GM12874 (cell line): ENCODE data around the gene SENP7.

Experiments
- TF ChIP-seq, protein P1 (sequence below): IDR thresholded peaks from 2 replicates; pipeline ENCODE4 v1.5.1; 2011; ENCODE audit warnings: low read depth, mild to moderate bottlenecking, control low read depth, low read length, moderate library complexity; ENCODE audit not compliant: insufficient read depth

Gene SENP7

DNA sequence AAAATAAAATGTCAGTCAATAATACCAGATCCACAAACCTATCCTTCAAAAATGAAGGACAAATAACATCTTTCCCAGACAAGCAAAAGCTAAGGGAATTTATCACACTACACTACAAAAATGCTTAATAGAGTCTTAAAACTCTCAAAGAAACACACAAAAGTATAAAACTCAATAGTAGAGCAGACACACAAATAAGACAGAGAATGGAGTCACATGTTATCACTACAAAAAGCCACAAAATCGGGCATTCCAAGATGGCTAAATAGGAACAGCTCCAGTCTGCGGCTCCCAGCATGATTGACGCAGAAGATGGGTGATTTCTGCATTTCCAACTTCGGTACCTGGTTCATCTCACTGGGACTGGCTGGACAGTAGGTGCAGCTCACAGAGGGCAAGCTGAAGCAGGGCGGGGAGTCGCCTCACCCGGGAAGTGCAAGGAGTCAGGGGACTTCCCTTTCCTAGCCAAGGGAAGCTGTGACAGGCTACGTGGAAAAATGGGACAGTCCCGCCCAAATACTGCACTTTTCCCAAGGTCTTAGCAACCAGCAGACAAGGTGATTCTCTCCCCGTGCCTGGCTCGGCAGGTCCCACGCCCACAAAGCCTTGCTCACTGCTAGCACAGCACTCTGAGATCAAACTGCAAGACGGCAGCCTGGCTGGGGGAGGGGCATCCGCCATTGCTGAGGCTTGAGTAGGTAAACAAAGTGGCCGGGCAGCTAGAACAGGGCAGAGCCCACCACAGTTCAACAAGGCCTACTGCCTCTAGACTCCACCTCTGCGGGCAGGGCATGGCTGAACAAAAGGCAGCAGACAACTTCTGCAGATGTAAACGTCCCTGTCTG lies 46.3 kb downstream of the SENP7 start:
- TF ChIP-seq, protein P1, sequence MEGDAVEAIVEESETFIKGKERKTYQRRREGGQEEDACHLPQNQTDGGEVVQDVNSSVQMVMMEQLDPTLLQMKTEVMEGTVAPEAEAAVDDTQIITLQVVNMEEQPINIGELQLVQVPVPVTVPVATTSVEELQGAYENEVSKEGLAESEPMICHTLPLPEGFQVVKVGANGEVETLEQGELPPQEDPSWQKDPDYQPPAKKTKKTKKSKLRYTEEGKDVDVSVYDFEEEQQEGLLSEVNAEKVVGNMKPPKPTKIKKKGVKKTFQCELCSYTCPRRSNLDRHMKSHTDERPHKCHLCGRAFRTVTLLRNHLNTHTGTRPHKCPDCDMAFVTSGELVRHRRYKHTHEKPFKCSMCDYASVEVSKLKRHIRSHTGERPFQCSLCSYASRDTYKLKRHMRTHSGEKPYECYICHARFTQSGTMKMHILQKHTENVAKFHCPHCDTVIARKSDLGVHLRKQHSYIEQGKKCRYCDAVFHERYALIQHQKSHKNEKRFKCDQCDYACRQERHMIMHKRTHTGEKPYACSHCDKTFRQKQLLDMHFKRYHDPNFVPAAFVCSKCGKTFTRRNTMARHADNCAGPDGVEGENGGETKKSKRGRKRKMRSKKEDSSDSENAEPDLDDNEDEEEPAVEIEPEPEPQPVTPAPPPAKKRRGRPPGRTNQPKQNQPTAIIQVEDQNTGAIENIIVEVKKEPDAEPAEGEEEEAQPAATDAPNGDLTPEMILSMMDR, result no peak

DNA sequence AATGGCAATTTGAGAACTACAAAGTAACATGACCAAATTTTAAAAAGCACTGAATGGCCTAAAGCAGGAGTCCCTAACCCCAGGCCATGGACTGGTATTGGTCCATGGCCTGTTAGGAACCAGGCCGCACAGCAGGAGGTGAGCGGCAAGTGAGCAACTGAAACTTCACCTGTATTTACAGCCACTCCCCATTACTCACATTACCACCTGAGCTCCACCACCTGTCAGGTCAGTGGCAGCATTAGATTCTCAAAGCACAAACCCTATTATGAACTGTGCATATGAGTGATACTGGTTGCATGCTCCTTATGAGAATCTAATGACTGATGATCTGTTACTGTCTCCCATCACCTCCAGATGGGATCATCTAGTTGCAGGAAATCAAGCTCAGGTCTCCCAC lies 48.8 kb downstream of the SENP7 start:
- TF ChIP-seq, protein P1, result no peak

DNA sequence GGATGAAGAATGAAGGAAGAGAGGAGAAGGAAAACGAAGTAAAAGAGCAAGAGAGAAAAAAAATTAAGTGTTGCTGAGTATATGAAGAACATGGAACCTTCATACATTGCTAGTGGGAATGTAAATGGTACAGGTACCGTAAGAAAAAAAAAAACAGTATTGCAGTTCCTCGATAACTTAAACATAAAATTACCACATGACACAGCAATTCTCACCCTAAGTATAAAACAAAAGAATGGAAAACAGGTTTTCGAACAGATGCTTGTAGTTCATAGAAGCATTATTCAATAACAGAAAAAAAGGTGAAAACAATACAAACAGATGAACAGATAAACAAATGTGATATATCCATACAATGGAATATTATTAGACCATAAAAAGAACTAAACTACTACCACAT lies 51.6 kb downstream of the SENP7 start:
- TF ChIP-seq, protein P1, result no peak

DNA sequence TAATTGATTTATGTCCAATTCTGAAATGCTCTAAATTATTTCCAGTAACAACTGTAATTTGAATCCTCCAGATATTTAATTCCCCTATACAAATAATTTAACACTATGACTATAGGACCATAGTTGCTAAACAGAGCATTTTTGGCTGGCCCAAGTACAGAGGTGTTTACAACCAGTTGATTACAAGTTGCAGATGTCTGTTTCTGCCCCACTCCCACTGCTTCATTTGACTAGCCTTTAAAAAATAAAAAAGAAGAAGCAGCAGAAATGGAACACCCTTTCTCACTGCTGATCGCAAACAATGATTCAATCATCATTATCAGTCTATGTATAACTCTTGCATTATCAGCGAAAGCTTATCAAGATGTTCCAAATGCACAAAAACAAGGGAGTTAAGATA lies 54.6 kb downstream of the SENP7 start:
- TF ChIP-seq, protein P1, result no peak

DNA sequence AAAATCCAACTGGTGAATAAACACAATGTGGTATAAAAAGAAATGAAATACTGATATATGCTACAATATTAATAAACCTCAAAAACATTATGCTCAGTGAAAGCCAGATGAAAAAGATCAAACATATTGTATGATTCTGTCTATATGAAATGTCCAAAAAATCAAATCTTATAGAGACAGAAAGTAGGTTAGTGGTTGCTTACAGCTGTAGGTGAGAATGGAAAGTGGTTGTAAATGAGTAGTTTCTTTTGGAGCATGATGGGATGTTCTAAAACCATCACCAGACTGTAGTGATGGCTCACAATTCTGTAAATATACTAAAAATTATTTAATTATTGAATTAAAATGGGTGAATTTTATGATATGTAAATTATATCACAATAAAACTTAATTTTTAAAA lies 58.4 kb downstream of the SENP7 start:
- TF ChIP-seq, protein P1, result no peak

DNA sequence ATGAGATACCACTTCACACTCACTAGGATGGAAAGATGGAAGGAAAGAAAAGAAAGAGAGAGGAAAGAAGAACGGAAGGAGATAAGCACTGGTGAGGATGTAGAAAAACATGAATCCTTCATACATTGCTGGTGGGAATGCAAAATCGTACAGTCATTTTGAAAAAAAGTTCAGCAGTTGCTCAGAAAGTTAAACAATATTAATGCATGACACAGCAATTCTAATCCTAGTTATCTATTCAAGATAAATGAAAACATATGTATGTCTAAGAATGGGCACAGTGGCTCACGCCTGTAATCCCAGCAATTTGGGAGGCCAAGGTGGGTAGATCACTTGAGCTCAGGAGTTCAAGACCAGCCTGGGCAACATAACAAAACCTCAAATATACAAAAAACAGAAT lies 59.1 kb downstream of the SENP7 start:
- TF ChIP-seq, protein P1, result no peak

DNA sequence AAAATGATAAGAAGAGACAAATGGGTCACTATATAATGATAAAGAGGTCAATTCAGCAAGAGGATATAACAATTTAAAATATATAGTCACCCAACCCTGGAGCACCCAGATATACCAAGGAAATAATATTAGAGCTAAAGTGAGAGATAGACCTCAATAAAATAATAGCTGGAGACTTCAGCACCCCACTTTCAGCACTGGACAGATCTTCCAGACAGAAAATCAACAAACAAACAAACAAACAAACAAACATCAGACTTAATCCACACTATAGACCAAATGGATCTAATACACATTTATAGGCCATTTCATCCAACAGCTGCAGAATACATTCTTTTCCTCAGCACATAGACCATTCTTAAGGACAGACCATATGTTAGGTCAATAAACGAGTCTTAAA lies 79.4 kb downstream of the SENP7 start:
- TF ChIP-seq, protein P1, result no peak
